AG08396 (cell line): Measurements from ENCODE around the gene FAM120A.

Experiments used
- DNase-seq: peaks from one replicate; pipeline ENCODE4 v3.0.0; 2012; ENCODE audit warnings: low spot score, mixed read lengths

The FAM120A gene

DNA sequence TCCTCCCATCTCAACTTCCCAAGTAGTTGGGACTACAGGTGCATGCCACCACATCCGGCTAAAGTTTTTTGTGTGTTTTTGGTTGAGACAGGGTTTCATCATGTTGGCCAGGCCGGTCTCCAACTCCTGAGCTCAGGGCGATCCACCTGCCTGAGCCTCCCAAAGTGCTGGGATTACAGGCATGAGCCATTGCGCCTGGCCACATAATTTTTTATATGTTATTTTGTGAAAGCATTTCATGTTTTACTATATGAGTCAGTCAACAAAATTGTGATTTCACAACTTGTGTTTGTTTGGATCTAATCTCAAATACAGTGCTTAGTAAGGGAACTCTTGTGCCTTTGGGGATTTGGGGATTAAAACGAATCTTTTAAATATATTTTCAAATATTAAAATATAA is 21.9 kb downstream of the FAM120A start:
- DNase-seq, result no peak

- DNase-seq, result no peak
Observed at GRCh38 chr9:93475108-93475507, 23.6 kb downstream of the FAM120A start.

DNA sequence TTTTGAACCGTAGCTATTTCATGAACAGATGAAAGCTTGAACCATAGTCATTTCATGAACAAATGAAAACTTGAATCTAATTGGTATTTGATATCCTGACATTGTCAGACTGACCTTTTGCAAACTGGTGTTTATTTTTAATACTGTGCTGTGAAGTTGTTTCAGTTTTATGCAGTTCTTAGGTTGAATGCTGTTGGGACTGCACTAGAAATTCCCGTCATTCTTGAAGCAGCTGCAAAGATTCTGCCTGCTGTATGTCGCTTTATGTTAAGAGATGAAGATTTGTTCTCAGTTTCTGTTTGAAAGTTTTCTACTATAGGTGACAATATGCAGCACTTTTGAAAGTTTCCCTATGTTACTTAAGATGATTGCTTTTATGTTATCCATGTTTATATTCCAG is 24.4 kb downstream of the FAM120A start:
- DNase-seq, result no peak

- no peak for DNase-seq
Observed at GRCh38 chr9:93476924-93477323, 25.4 kb downstream of the FAM120A start.

- no peak for DNase-seq
Observed at GRCh38 chr9:93477397-93477796, 25.9 kb downstream of the FAM120A start.

DNA sequence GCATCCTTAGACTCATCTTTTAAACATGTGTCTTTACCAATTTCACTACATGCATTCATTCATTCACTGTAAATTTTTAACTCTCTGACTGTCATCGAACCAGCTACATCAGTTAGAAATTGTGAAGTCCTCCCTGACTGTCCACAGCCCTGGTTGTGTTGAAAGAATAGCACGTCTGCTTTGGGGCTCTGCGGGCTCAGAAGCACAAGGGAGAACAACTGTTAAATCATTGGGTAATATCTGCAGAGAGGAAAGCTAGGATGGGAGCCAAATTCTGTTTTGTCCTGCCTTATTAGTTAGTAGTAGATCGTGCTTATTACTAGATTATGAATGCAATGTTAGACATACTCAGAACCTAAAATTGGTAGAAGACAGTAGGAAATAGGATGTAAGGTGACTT is 28.2 kb downstream of the FAM120A start:
- DNase-seq, result no peak

DNA sequence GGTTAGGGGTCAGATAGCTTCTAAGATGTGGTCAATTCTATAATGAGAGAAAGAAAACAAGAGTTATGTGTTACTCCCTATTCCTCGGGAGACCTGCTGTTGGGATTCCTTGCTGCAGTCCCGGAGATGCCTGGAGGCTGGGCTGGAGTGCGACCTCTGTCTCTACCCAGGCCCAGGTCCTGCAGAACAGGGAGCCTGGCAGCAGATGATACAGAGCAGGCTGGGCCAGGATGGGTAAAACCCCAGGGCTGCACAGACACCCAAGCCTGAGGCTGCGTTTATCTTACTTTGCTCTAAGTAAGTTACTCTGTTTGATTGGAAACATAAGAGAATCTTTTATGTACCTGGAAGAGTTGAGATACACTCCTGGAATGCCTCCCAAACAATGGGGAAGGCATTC is 28.8 kb downstream of the FAM120A start:
- no peak for DNase-seq

DNA sequence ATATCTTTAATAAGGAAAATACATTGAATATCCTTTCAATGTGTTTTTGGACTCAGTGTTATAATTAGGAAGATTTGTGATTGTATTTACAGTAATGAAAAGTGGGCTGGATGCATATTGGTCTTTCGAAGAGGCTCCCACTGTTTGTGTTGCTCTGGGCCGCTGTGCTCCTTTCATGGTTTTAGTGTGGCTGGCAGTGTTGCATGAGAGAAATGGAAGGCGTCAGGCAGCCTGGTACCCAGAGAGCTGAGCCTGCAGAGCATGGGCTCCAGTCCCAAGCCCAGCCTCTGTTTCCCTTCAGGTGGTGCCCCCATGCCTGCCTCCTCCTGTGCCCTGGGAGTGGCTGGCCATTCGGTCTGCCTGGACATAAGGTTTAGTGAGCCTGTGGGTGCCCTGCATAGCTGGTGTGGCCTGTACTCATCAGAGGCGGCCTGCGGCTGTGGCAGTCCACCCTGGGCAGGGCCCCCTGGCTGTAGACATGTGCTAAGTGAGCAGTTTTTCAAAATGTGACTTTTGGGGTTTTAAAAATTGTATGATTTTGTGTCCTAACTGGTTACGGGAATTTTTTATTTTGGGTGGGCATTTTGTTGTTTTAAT is 29.3 kb downstream of the FAM120A start:
- DNase-seq, result no peak

- no peak for DNase-seq
Observed at GRCh38 chr9:93483497-93483896, 32.0 kb downstream of the FAM120A start.

GRCh38 chr9:93486268-93486667 is 34.8 kb downstream of the FAM120A start:
- no peak for DNase-seq

GRCh38 chr9:93488244-93488643 is 36.8 kb downstream of the FAM120A start:
- no peak for DNase-seq

DNA sequence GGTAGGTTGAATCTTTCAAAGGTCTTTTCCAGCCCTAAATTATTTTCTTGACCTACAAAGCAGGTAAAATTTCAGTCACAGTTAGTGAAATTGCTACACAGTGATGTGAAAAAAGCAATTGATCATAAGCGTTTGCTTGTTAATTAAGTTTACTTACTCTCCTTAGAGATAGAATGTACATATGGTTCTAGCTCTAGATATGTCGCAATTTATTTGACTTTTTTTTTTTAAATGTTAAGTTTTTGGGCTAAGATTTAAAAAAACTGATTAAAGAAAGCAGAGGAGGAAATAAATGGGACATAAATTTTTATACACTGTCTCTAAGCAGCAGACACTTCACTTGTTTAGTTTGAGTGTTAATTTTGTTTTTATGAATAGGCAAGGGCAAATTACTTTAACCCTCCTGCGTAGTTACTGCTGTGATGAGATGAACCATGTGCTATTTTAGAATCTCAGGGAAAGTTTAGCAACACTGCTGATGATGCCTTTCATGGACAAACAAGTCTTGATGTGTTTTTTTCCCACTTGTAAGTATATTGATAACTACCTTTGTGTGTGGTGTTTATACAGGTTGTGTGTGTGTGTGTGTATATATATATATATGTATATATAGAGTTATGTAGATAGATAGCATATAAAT is 40.2 kb downstream of the FAM120A start:
- no peak for DNase-seq

GRCh38 chr9:93492327-93492726 is 40.8 kb downstream of the FAM120A start:
- no peak for DNase-seq

- DNase-seq, result no peak
Observed at GRCh38 chr9:93493949-93494348, 42.5 kb downstream of the FAM120A start.

- DNase-seq, result no peak
Observed at GRCh38 chr9:93496285-93496684, 44.8 kb downstream of the FAM120A start.

DNA sequence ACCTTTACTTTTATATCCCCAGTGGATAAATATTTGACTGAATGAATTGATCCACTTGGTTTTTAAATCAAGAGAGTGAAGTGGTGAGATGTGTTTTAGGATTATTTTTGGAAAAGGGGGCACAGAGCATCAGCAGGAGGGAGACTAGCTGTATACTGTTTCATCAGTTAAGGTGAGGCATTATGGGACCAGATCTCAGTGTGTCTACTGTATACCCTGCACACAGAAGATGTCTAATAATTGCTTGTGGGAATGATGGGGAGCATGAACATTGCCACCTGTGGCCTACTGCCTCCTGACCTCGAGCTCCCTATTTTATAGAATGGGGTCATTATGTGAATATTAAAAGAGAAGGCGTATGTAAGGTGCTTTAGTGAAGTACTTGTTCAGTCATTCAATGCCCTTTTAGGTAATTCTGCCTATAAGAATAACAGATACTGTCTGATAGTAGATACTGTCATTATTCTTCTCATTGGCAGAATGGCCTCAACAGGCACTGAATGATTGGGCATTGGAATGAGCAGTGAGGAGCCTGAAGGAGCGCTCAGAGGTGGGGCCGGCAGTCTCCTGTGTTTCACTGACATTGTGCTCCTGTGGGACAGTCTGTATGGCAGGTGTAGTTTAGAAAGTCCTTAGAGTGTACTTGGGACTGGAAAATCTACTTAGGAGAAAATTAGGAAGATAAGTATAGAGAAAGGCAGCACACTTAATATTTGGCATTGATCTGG is 49.2 kb downstream of the FAM120A start:
- no peak for DNase-seq

- DNase-seq, result peak; percentile 54
Observed at GRCh38 chr9:93501406-93501805, 49.9 kb downstream of the FAM120A start.

GRCh38 chr9:93503381-93503780 is 51.9 kb downstream of the FAM120A start:
- DNase-seq, result no peak

DNA sequence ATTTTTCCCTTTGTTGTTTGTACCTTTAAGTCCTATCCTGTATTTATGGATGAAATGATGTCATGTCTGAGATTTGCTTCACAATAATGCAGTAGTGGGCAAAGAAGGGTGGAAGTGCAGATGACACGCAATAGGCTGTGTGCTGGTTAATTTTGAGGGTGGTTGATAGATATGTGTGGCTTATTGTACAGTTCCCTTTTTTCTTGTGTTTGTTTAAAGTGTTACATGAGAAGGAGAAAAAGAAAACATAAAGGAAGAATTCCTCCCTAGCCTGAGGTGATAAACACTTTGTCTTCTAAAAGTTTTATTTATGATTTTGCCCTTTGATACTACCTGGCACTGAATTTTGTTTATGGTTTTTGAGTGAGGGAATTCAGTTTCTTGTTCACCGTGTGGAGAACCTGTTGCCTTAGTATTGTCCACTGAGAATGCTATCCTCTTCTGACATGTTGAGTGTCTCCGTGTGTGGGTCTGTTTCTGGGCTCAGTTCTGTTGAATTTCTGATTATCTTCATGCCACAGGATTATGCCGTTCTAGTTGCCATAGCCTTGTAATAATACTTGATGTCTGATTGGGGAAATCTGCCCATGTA is 54.2 kb downstream of the FAM120A start:
- DNase-seq, result no peak

DNA sequence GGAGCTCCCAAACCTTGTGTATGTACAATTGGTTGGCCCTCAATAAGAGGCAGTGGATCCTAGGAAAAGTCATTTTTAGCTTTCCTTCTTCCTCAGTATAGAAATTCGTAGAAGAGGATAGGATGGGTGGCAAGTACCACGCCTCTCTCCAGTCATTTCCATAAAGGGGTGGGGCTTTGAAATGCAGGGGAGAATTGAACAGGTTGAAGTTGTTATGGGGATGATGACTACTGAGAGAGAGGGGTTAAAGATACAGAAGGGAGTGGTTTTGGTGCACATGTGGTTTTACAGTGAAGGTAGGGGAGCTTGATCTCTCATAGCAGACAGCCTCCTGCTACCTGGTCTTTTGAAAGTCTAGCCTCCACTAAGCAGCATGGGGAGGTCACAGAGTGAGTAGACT is 56.3 kb downstream of the FAM120A start:
- DNase-seq, result no peak

DNA sequence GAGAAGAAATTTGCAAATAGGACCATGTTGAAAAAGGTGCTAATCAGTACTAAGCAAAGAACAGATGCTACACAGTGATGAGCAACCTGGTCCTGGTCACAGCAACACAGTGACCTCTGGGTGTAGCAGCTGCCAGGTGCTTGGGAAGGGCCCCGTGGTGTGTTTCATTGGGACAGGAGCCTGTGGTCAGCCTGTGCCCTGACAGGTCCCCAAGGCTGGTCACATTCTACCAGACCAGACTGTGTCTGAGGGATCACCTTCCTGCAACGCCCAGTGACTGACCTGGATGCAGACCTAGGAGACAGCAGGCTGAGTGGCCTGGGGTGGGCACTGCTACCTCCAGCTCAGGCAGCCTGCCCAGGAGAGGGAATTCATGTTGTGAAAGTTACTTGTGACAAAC is 56.7 kb downstream of the FAM120A start:
- no peak for DNase-seq

- DNase-seq, result no peak
Observed at GRCh38 chr9:93509084-93509483, 57.6 kb downstream of the FAM120A start.

GRCh38 chr9:93510041-93510440 is 58.6 kb downstream of the FAM120A start:
- DNase-seq, result no peak
